NCI-H187 (cell line): ENCODE results near the gene TOR4A.
"Not testable (repeated sequence)": the region's sequence is repeated elsewhere in the genome, so short reads cannot be mapped to it uniquely, and the experiment has no call there.

ENCODE experiments used
- DNase-seq, 2 experiments: peaks; one replicate each; lab custom pipeline; 2025; lab: John Stamatoyannopoulos, UW

The TOR4A gene

DNA sequence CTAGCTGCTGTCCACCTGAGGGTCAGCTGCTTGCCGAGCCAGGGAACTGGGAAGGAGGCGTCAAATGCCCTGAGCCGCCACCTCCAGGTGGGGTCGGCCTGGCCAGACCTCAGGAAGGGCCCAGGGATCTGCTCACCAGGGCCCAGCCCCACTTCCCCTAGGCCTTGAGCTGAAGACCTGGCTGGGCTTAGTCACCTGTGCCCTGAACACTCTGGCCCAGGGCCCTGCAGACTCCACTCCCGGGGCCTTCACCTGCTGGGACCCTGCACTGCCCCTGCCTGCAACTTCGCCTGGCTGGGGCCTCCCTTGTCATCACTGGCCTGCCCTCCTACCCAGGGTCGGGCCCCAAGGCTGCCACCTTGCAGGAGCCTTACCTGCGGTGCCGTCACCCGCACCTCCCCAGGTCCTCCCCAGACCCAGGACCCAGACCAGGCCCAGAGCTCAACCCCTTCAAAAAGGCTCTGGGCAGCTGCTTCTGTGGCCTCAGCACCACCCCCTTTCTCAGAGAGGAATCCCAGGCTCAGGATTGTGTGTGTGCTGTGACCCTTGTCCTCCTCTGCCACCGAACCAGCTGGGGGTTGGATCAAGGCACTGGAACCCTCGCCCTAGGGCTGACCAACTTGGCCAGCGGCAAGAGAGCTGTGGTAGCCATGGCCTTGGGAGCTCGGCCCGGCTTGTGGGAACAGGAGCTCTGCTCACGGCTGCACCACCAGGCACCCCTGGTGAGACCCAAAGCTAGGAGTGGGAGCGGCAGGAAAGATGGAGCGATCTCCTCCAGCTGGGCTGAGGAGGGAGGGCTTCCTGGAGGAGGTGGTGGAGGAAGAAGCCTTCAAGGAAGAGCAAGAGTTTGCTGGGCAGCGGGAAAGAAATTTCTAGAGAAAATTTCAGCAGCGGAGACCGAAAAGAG, 23.6 kb upstream of the TOR4A start:
- DNase-seq: no peak

GRCh38 chr9:137254624-137255447, 22.7 kb upstream of the TOR4A start, which contains the start of gene NELFB:
Gene NELFB (plus strand): TSS chr9:137255327.
- peak; percentile 52 to 57 for DNase-seq

DNA sequence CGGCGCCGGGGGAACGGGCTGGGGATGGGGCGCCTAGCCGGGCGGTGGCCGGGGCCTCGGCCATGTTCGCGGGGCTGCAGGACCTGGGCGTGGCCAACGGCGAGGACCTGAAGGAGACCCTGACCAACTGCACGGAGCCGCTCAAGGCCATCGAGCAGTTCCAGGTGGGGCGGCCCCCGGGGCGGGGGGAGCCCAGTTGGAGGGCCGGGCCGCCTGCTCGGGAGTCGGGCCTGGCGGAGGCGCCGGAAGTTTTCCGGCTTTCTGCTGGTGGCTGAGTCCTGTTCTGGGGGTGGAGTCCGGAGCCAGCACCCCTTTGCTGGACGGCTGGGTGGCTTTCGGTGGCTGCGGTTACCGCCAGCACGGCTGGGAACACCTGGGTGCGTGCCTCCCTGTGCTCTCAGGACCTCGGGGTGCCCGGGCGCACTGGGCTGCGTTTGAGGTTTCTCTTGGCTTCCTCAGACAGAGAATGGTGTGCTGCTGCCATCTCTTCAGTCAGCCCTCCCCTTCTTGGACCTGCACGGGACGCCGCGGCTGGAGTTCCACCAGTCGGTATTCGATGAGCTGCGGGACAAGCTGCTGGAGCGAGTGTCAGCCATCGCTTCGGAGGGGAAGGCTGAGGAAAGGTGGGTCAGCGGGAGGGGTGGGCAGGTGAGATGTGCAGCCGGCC, 21.9 kb upstream of the TOR4A start:
- DNase-seq: no peak

DNA sequence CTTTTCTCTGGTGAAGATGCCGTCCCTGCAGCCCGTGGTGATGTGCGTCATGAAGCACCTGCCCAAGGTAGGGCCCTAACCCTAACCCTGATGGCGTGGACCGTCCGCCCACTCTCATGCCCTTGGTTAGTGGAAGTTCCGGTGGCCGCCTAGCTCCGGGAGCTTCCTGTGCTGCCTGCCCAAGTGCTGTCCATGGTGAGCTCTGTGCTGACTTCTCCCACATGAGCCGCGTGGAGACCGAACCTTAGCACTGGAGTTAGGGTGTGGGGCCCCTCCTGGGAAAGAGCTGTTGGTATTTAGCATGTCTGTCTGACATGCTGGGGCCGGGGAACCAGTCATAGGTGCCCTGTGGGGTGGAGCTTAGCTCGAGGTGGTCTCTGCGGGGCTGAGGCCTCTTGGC, 21.2 kb upstream of the TOR4A start:
- no peak for DNase-seq

- no peak for DNase-seq
These were observed 20.7 kb upstream of the TOR4A start for GRCh38 chr9:137256856-137257255.

DNA sequence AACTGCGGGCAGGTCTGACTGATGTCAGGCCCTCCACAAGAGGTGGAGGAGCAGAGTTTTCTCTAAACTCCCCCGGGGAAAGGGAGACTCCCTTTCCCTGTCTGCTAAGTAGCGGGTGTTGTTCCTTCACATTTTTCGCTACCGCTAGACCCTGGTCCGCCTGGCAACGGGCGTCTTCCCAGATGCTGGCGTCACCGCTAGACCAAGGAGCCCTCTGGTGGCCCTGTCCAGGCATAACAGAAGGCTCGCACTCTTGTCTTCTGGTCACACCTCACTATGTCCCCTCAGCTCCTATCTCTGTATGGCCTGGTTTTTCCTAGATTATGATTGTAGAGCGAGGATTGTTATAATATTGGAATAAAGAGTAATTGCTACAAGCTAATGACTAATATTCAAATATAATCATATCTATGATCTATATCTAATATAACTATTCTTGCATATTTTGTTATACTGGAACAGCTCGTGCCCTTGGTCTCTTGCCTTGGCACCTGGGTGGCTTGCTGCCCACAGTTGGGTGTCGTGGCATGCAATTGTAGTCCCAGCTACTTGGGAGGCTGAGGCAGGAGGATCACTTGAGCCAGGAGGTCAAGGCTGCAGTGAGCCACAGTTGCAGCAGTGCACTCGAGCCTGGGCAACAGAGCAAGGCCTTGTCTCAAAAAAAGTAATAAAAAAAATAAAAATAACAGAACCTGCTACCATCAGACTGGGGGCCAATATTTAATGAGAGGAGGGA, 15.2 kb upstream of the TOR4A start:
- DNase-seq: not testable (repeated sequence)

DNA sequence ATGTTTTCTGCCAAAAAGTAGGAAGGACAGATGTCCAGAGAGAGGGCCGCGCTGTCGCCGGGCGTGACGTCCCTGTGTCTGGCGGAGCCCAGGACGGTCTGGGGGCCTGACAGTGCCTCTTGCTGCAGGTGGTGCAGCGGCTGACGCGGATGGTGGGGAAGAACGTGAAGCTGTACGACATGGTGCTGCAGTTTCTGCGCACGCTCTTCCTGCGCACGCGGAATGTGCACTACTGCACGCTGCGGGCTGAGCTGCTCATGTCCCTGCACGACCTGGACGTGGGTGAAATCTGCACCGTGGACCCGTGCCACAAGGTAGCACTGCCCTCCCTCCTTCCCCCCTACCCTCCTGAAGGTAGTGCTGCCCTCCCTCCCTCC, 14.6 kb upstream of the TOR4A start:
- DNase-seq: no peak

GRCh38 chr9:137263506-137263905, 14.0 kb upstream of the TOR4A start:
- DNase-seq: no peak

DNA sequence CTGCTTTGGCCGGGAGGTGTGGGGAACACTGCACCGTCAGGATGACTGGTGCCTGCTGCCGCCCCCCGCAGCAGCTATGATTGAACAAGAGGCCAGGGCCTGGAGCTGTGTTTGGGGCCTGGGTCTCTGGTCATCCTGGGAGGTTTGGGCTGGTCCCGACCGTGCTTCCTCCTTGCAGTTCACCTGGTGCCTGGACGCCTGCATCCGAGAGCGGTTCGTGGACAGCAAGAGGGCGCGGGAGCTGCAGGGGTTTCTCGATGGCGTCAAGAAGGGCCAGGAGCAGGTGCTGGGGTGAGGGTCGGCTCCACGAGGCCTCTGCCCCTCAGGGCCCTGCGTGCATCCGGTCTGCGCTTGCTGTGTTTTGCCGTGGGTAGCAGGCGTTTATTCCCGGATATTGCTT, 13.5 kb upstream of the TOR4A start:
- DNase-seq: no peak

GRCh38 chr9:137265496-137266161, 11.9 kb upstream of the TOR4A start:
- no peak for DNase-seq

DNA sequence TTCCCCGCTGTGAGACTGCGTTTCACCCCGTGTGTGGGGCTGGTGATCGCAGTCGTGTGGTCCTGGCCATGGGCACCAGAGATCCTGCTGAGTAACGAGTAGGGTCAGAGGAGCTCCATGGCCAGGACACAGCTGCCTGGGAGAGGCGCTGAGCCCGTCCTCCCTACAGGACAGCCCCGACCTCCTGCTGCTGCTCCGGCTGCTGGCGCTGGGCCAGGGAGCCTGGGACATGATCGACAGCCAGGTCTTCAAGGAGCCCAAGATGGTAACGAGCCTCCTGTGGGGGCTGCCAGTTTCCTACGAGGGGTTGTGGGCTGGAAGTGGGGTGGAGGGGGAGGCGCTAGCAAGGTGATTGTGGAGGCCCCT, 11.4 kb upstream of the TOR4A start:
- no peak for DNase-seq

DNA sequence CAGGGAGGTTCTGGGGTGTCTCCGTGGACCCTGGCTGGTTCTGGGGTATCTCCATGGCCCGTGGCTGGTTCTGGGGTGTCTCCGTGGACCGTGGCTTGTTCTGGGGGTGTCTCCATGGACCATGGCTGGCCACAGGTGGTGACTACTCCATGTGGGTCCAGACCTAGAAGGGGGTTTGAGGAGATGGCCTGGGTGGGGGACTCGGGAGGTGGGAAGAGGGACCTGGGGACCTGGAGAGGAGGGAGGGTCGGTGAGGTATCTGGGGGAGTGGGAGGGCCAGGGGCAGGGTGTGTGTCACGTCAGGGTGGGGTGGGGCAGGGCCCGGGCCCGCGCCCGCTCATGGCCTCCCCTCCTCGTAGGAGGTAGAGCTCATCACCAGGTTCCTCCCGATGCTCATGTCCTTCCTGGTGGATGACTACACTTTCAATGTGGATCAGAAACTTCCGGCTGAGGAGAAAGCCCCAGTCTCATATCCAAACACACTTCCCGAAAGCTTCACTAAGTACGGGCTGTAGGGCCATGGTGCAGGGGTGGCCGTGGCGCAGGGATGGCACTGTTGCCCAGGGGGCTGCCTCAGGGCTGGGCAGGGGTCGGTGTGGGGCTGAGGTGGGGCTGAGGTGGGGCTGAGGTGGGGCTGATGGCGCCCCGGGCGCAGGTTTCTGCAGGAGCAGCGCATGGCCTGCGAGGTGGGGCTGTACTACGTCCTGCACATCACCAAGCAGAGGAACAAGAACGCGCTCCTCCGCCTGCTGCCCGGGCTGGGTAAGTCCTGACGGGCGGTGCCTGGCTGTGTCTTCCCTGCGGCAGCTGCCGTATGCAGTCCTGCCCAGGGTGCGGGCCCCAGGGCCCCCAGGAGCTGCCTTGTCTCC, 10.7 kb upstream of the TOR4A start:
- DNase-seq: no peak

DNA sequence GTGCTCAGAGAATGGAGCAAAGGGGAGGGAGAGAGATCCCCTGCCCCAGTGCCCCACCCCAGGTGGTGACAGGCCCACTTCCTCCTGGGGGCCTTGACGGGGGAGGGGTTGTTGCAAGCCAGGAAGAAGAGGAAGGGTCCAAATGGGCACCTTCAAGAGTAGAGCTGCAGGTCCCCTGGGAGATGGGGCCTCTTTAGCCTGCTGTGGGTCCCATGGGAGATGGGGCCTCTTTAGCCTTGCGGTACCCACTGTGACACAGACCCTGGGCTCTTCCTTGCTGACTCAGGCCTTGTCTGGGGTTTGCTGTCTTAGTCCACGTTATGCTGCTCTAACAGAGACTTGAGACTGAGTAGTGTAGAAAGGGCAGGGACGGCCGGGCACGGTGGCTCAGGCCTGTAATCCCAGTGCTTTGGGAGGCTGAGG, 9.6 kb upstream of the TOR4A start:
- no peak for DNase-seq

GRCh38 chr9:137268538-137269201, 8.9 kb upstream of the TOR4A start:
- DNase-seq: no peak

DNA sequence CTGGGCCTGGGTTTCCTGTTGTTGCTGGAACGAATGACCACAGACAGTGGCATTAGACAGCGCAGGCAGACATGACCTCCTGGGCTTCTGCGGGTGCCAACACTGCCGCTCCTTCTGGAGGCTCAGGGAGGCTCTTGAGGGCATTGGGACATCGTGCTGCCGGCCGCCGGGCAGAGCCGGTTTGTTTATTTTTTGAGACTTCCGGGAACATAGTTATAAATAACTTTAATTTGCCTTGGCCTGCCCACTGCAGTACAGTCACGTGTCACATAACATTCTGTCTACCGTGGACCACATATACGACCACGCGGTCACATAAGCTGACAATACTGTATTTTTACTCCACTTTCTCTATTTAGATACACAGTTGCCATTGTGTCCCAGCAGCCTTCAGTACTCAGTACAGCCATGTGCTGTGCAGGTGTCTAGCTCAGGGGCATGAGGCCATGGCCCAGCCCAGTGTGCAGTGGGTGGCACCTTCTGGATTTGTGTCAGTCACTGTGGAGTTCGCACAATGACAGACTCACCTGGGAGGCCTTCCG, 8.2 kb upstream of the TOR4A start:
- DNase-seq: no peak

GRCh38 chr9:137270929-137271695, 6.4 kb upstream of the TOR4A start:
- no peak for DNase-seq

GRCh38 chr9:137271696-137272076, 5.8 kb upstream of the TOR4A start:
- no peak for DNase-seq

GRCh38 chr9:137272241-137273094, 5.1 kb upstream of the TOR4A start:
- DNase-seq: no peak
